B cell (primary cell): Measurements from ENCODE around the gene SLC15A4. TPM values are rescaled to one million over a fixed set of nuclear protein-coding genes. Genes with fewer than 3 reads are reported as not detected.

ENCODE experiments used
- ATAC-seq: fragments of 200-7000 bp; cut with Tn5 transposase; one replicate; pipeline ENCODE4 v1.10.0; 2021; ENCODE audit warnings: low read depth, mild to moderate bottlenecking, moderate number of reproducible peaks, moderate library complexity
- CTCF ChIA-PET: fragments of 350-600 bp; sonication (Branson Sonifier 250); formaldehyde crosslinking; loops from one replicate; lab custom pipeline; 2021; ENCODE audit warnings: antibody characterized with exemption, inconsistent platforms; lab: Charles Lee
- POLR2A ChIA-PET: fragments of 350-600 bp; sonication (Branson Sonifier 250); formaldehyde crosslinking; loops from one replicate; lab custom pipeline; 2021; ENCODE audit warnings: antibody characterized with exemption; lab: Charles Lee
- DNase-seq: peaks from one replicate; pipeline ENCODE4 v3.0.0; 2013
- H2AFZ ChIP-seq: 2 replicates; pipeline ENCODE4 v1.6.1; 2012; ENCODE audit warnings: mild to moderate bottlenecking, low read depth, low read length; ENCODE audit not compliant: insufficient read depth, poor library complexity, severe bottlenecking
- H3K27ac ChIP-seq, 2 donors: 1 replicate in 1 of 2; 2 replicates in 1 of 2; pipeline ENCODE4 v1.5.1; 2012 to 2013; ENCODE audit warnings: low read length in 2 of 2, mild to moderate bottlenecking in 2 of 2, moderate library complexity in 1 of 2
- H3K27me3 ChIP-seq, 4 experiments: fragments of 200-600 bp in 1 of 4; sonication (generic) in 1 of 4; replicated peaks in 1 of 4; 1 replicate in 2 of 4; 2 replicates in 2 of 4; pipeline versions ENCODE4 v1.6.1 to v1.7.0; 2013 to 2016; ENCODE audit warnings: low read length in 3 of 4, mild to moderate bottlenecking in 2 of 4, mixed read lengths in 1 of 4, moderate library complexity in 1 of 4; ENCODE audit not compliant: insufficient read depth in 4 of 4, control insufficient read depth in 3 of 4; ENCODE audit errors: control extremely low read depth in 1 of 4
- H3K36me3 ChIP-seq, 2 experiments: replicated peaks in 1 of 2; 1 replicate in 1 of 2; 2 replicates in 1 of 2; pipeline versions ENCODE4 v1.6.1 to v1.7.1; 2013; ENCODE audit warnings: low read length in 1 of 2; ENCODE audit not compliant: insufficient read depth in 2 of 2, control insufficient read depth in 1 of 2; ENCODE audit errors: control extremely low read depth in 1 of 2, extremely low read depth in 1 of 2
- H3K4me1 ChIP-seq, 2 donors: fragments of 200-600 bp in 1 of 2; sonication (generic) in 1 of 2; 1 replicate in 1 of 2; 2 replicates in 1 of 2; pipeline versions ENCODE4 v1.5.1 to v1.6.1; 2013 to 2017; ENCODE audit warnings: low read length in 2 of 2; ENCODE audit not compliant: control insufficient read depth in 2 of 2, insufficient read depth in 2 of 2
- H3K4me2 ChIP-seq: replicated peaks from 2 replicates; pipeline ENCODE3; 2012; ENCODE audit warnings: mild to moderate bottlenecking, low read depth, low read length; ENCODE audit not compliant: poor library complexity, severe bottlenecking
- H3K4me3 ChIP-seq, 5 experiments: fragments of 200-600 bp in 1 of 5; sonication (generic) in 1 of 5; 1 replicate in 3 of 5; 2 replicates in 2 of 5; pipeline versions ENCODE4 v1.5.1 to v1.7.0; 2011 to 2016; ENCODE audit warnings: low read length in 4 of 5, mild to moderate bottlenecking in 4 of 5, low read depth in 2 of 5, control low read depth in 1 of 5, moderate library complexity in 1 of 5; ENCODE audit not compliant: insufficient read depth in 1 of 5; ENCODE audit errors: control extremely low read depth in 1 of 5, extremely low read depth in 1 of 5
- H3K79me2 ChIP-seq: fragments of 200-600 bp; sonication (generic); one replicate; pipeline ENCODE4 v1.6.0; 2016; ENCODE audit warnings: low read length; ENCODE audit not compliant: control insufficient read depth, insufficient read depth
- H3K9ac ChIP-seq: fragments of 200-600 bp; sonication (generic); 2 replicates; pipeline ENCODE4 v1.6.1; 2017; ENCODE audit warnings: mild to moderate bottlenecking, low read length, moderate library complexity
- H3K9me3 ChIP-seq, 3 donors: one replicate each; pipeline versions ENCODE4 v1.6.1 to v1.7.1; 2013; ENCODE audit warnings: low read length in 2 of 3; ENCODE audit not compliant: control insufficient read depth in 2 of 3, insufficient read depth in 1 of 3; ENCODE audit errors: control extremely low read depth in 1 of 3
- H4K20me1 ChIP-seq: 2 replicates; pipeline ENCODE4 v1.6.0; 2012; ENCODE audit warnings: mild to moderate bottlenecking, low read length; ENCODE audit not compliant: insufficient read depth, control insufficient read depth, poor library complexity, severe bottlenecking
- H3K27ac Mint-ChIP-seq: one replicate; pipeline ENCODE4 v1.8.0; 2021; ENCODE audit warnings: mixed read lengths
- H3K27me3 Mint-ChIP-seq: one replicate; pipeline ENCODE4 v1.8.0; 2021; ENCODE audit warnings: mixed read lengths
- H3K4me1 Mint-ChIP-seq: one replicate; pipeline ENCODE4 v1.8.0; 2021; ENCODE audit warnings: mixed read lengths
- H3K4me3 Mint-ChIP-seq: one replicate; pipeline ENCODE4 v1.8.0; 2021; ENCODE audit warnings: mixed read lengths
- H3K9me3 Mint-ChIP-seq: one replicate; pipeline ENCODE4 v1.8.0; 2022; ENCODE audit warnings: mixed read lengths; ENCODE audit not compliant: insufficient read depth
- CTCF ChIP-seq: fragments of 200-600 bp; IDR thresholded peaks from one replicate; pipeline ENCODE4 v1.8.0; 2022; ENCODE audit warnings: antibody characterized with exemption, mild to moderate bottlenecking
- EZH2 ChIP-seq: IDR thresholded peaks from 2 replicates; pipeline ENCODE4 v1.6.1; 2012; ENCODE audit warnings: borderline replicate concordance, low read depth, mild to moderate bottlenecking, moderate library complexity, low read length; ENCODE audit not compliant: insufficient read depth, poor library complexity, severe bottlenecking
- WGBS: methylation state at CpG from one replicate; pipeline ENCODE4 v1.1.5; 2013; ENCODE audit warnings: missing lambda C conversion rate; ENCODE audit not compliant: insufficient coverage; 5-methylcytosine and 5-hydroxymethylcytosine counted together
- intact Hi-C: fragments of 100-400 bp; cut with micrococcal nuclease; formaldehyde crosslinking; loops from one replicate; pipeline ENCODE4 v1.10.0; 2022
- polyA plus RNA-seq: library from polyadenylated mRNA; depleted of rRNA; stranded (reverse); fragments of >200 nt; gene quantifications from 2 replicates; pipeline ENCODE4 v1.2.3, GENCODE V29; 2012
- total RNA-seq, 2 donors: library from RNA; stranded (reverse); fragments of 120-200 nt in 1 of 2; gene quantifications; 1 replicate in 1 of 2; 2 replicates in 1 of 2; pipeline versions ENCODE4 v1.2.3 to v1.2.4, GENCODE V29; 2013 to 2022

SLC15A4 gene
- total and polyA plus RNA-seq, 2 donors (not counting 1 experiment from before 2014, with no cell fraction given): 48.9 to 67.2 TPM

GRCh38 chr12:128794661-128795529 is 28.9 kb downstream of the SLC15A4 start:
- peak overlapping the region; percentile 74 for H3K4me2 ChIP-seq
- Mint-ChIP-seq H3K27ac (peak overlapping the region; percentile 88), H3K27me3 (no peaks in the 10 kb centered on the region), H3K4me3 (peak overlapping the region; percentile 73), H3K9me3 (no peaks in the 10 kb centered on the region), H3K4me1 (peaks cover 95% of the 10 kb centered on the region)
- H3K79me2 ChIP-seq: peaks cover 41% of the 10 kb centered on the region
- no peaks in the 10 kb centered on the region for H3K27me3 ChIP-seq
- H2AFZ ChIP-seq: peak overlapping the region; percentile 38
- H3K4me3 ChIP-seq: peak overlapping the region in 2 of 5 experiments; percentile 6 to 7
- POLR2A ChIA-PET: interaction anchor here (1.2 to 6.1 kb wide), 5 partner anchors 15 to 35 kb away, joined by 4 to 47 read pairs (median 14); partner anchors contain the start of gene SLC15A4
- TF ChIP-seq EZH2 (no peak), CTCF (no peak)
- peak overlapping the region; percentile 84 to 93 for H3K27ac ChIP-seq
- ATAC-seq (peak; percentile 3), DNase-seq (peak; percentile 66)
- peaks cover 94 to 96% of the 10 kb centered on the region in 2 donors for H3K4me1 ChIP-seq
- H3K36me3 ChIP-seq: peaks cover 2 to 55% of the 10 kb centered on the region in 2 experiments
- no peaks in the 10 kb centered on the region for H4K20me1 ChIP-seq
- CTCF ChIA-PET: interaction anchor here (1.1 to 6.5 kb wide), 6 partner anchors 9 to 59 kb away, joined by 3 to 65 read pairs (median 6); no protein-coding TSS in a partner anchor
- H3K9me3 ChIP-seq: no peaks in the 10 kb centered on the region
- WGBS: 29% methylated on average over 17 of the region's 20 CpGs
- peak overlapping the region; percentile 25 for H3K9ac ChIP-seq
- intact Hi-C loops: loop anchor here (5.0 kb wide), 1 partner anchor 122 kb away; no protein-coding TSS in a partner anchor
